IPS-15b (cell line): Measurements from ENCODE around the gene PLCB1.

Experiments used
- H3K27me3 ChIP-seq: one replicate; pipeline ENCODE4 v1.6.1; 2013; ENCODE audit warnings: low read length; ENCODE audit not compliant: control insufficient read depth, insufficient read depth
- H3K36me3 ChIP-seq: one replicate; pipeline ENCODE4 v1.6.1; 2013; ENCODE audit warnings: low read length; ENCODE audit not compliant: control insufficient read depth, insufficient read depth
- H3K4me1 ChIP-seq: one replicate; pipeline ENCODE4 v1.6.1; 2013; ENCODE audit warnings: mild to moderate bottlenecking, low read length; ENCODE audit not compliant: control insufficient read depth, insufficient read depth
- H3K4me3 ChIP-seq: one replicate; pipeline ENCODE4 v1.5.1; 2013; ENCODE audit warnings: low read depth, low read length
- H3K9ac ChIP-seq: one replicate; pipeline ENCODE4 v1.6.1; 2013; ENCODE audit warnings: low read depth, mild to moderate bottlenecking, low read length
- H3K9me3 ChIP-seq: one replicate; pipeline ENCODE4 v1.6.1; 2013; ENCODE audit warnings: mild to moderate bottlenecking, low read length; ENCODE audit not compliant: control insufficient read depth, insufficient read depth

Gene PLCB1

DNA sequence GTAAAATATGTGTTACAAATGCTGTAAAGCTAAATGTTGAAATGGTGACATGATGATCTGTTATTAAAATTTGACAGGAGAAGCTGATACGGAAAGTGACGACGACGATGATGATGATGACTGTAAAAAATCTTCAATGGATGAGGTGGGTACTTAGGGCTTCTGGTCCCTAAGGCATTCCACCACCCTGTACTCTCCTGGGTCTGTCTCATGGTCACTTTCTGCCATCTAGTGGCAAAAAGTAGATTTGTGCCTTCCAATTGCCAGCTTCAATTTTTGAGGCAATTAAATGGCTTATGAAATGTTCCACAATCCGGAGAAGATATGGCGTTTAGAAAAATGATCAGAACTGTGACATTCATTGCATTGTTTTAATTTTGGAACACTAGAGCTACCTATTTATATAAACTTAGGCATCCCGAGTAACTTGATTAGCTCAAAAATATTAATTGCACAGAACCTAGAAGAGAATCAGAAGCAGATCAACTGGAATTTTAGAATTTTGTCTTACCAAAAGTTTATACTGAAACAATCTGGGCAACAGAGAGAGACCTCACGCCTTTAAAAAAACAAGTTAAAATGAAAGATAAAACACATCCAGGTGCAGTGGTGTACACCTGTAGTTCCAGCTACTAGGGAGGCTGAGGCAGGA lies 590.3 kb downstream of the PLCB1 start:
- Histone ChIP-seq H3K4me3 (no peak overlapping the region), H3K27me3 (no peaks in the 10 kb centered on the region), H3K9me3 (no peaks in the 10 kb centered on the region)

DNA sequence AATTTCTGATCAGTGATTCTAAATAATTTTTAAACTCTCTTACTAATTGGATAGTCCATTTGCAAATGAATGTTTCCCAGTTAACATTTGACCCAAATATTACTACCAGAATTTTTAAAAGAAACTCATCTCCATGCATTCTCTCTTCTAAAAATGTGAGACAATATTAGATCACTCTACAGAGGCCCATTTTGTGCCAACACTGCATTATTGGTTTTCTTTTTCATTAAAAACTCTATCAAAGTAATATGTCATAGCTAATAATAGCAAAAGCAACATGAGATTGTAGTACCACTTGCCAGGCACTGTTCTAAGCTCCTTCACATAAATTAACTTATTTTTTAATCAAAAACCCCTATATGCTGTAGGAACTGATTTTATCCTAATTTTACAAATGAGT lies 591.2 kb downstream of the PLCB1 start:
- H3K9ac ChIP-seq: no peak overlapping the region
- no peaks in the 10 kb centered on the region for H3K4me1 ChIP-seq
- H3K4me3 ChIP-seq: no peak overlapping the region
- H3K9me3 ChIP-seq: no peaks in the 10 kb centered on the region
- no peaks in the 10 kb centered on the region for H3K27me3 ChIP-seq
- H3K36me3 ChIP-seq: no peaks in the 10 kb centered on the region

More for the DNA sequence above, 590.3 kb downstream of the PLCB1 start:
- no peak overlapping the region for H3K9ac ChIP-seq
- no peaks in the 10 kb centered on the region for H3K36me3 ChIP-seq
- H3K4me1 ChIP-seq: no peaks in the 10 kb centered on the region

DNA sequence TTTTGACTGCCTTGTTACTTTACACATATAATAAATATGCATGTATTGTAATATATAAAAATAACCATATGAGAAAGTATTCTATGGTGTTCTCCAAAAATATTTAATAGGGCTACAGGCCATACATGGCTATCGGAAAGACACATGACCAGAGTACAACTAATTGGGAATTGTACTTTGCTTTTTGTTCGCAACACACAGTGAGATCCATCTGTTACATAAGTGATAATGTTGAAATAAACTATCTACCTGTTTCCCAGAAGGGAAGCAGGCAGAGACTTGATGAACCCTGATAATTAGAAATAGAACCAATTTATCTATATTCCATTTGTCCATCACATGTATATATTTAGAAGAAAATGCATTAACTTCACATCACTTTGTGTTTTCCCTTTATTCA lies 592.8 kb downstream of the PLCB1 start:
- Histone ChIP-seq H3K9me3 (no peaks in the 10 kb centered on the region), H3K36me3 (no peaks in the 10 kb centered on the region), H3K4me3 (no peak overlapping the region)

DNA sequence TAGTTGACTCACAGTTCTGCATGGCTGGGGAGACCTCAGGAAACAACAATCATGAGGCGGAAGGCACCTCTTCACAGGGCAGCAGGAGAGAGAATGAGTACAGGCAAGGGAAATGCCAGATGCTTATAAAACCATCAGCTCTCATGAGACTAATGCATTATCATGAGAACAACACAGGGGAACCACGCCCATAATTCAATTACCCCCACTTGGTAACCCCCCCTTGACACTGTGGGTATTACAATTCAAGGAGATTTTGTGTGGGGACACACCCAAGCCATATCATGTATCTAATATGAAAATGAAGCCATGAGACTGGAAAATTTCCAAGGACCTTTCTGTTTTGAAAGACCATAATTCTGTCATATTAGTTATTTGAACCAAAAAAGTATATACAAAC lies 594.4 kb downstream of the PLCB1 start:
- H3K36me3 ChIP-seq: no peaks in the 10 kb centered on the region
- H3K9ac ChIP-seq: no peak overlapping the region
- no peaks in the 10 kb centered on the region for H3K27me3 ChIP-seq
- H3K4me3 ChIP-seq: no peak overlapping the region
- H3K9me3 ChIP-seq: no peaks in the 10 kb centered on the region
- H3K4me1 ChIP-seq: no peaks in the 10 kb centered on the region

More for the DNA sequence above, 592.8 kb downstream of the PLCB1 start:
- Histone ChIP-seq H3K9ac (no peak overlapping the region), H3K27me3 (no peaks in the 10 kb centered on the region), H3K4me1 (no peaks in the 10 kb centered on the region)

DNA sequence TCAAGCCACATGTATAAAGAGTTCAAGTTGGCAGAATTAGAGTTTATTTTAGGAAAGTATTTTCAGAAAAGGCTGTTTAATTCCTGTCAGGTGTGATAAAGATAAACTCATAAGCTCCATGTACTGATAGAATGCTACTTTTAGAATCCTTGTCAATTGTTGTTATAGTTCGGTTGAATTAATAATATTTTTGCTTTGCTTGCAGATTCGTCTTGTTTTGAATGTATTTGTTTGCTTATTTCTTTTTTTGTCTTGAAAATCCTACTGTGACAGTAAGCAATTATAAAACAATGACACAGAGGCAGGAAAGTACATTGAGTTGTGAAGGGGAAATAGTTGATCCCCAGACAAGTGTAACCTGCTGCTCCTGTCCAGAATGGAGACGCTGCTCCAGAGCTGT lies 602.9 kb downstream of the PLCB1 start:
- H3K9ac ChIP-seq: no peak overlapping the region
- no peaks in the 10 kb centered on the region for H3K27me3 ChIP-seq
- no peak overlapping the region for H3K4me3 ChIP-seq
- no peaks in the 10 kb centered on the region for H3K36me3 ChIP-seq
- H3K4me1 ChIP-seq: no peaks in the 10 kb centered on the region
- H3K9me3 ChIP-seq: no peaks in the 10 kb centered on the region

DNA sequence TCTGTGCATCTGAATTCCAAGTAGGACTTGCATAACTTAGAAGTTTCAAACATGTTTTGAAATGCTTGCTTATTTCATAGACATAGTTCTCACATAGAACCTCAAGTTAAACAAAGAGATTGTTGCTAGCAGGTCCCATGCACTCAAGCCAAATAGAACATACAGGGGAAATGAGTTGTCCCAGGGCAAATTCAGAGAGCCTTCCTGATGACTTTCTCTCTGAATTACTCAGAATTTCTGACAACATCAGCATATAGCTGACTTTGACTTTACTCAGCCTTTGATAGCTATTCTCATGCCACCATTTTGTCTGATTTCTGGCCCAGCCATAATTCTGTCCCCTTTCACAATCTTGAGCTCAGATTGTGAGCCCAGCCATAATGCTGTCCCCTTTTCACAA lies 603.6 kb downstream of the PLCB1 start:
- Histone ChIP-seq H3K27me3 (no peaks in the 10 kb centered on the region), H3K9ac (no peak overlapping the region), H3K36me3 (no peaks in the 10 kb centered on the region), H3K9me3 (no peaks in the 10 kb centered on the region), H3K4me1 (no peaks in the 10 kb centered on the region), H3K4me3 (no peak overlapping the region)

DNA sequence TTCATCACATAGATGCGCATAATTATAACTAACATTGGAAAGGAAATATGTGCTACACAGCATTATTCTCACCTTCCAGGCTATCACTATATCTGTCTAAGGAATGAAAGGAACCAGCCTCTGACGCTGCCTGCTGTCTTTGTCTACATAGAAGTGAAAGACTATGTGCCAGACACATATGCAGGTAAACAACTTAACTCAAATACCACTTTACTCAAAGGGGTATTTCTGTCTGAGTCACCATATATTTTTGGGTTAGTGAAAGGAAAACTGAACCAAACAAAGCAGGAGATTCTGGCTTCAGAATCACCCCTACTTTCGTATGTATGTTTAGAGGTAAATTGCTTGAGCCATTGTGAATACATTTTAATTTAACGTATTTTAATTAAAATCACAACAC lies 608.2 kb downstream of the PLCB1 start:
- Histone ChIP-seq H3K4me1 (no peaks in the 10 kb centered on the region), H3K27me3 (no peaks in the 10 kb centered on the region), H3K9me3 (no peaks in the 10 kb centered on the region), H3K36me3 (no peaks in the 10 kb centered on the region), H3K9ac (no peak overlapping the region), H3K4me3 (no peak overlapping the region)

DNA sequence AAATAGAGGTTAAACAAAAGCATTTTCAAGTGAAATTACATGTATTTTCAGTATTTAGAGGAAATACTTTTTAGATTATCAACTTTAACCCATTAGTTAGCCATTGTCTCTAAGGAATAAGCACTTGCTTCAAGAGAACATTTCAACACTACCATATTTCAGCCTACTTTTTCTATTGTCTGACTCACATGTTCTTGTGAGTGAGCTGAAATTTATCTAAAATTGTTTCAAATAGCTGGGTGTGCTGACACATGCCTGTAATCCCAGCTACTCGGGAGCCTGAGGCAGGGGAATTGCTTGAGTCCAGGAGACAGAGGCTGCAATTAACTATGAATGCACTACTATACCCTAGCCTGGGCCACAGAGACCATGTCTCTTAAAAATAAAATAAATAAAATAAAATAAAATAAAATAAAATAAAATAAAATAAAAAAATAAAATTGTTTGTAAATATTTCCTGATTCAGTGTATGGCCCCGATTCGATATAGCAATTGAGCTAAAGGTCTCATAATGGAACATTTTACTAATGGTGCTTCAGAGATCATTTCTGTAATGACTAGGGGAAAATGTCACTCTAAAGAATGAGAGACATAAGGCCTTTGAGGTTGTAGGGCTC lies 612.3 kb downstream of the PLCB1 start:
- H3K27me3 ChIP-seq: no peaks in the 10 kb centered on the region
- no peaks in the 10 kb centered on the region for H3K9me3 ChIP-seq
- no peak overlapping the region for H3K9ac ChIP-seq
- no peaks in the 10 kb centered on the region for H3K4me1 ChIP-seq
- no peaks in the 10 kb centered on the region for H3K36me3 ChIP-seq
- no peak overlapping the region for H3K4me3 ChIP-seq

DNA sequence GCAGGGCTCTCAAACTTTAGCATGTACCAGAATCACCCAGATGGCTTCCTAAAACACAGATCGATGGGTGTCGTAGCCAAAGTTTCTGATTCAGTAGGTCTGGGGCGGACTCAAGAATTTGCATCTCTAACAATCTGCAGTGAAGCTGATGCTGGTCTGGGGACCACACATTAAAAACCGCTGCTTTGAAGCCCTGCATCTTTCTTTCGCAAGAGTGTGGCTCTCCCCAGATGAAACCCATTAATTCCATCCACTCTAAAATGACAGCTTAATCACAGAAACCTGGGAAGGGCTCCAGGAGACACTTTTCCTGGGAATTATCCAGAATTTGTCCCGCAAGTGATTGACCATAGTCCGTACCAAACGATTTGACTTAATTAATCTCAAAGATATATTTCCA lies 617.0 kb downstream of the PLCB1 start:
- H3K4me3 ChIP-seq: no peak overlapping the region
- H3K9me3 ChIP-seq: no peaks in the 10 kb centered on the region
- no peaks in the 10 kb centered on the region for H3K27me3 ChIP-seq
- no peaks in the 10 kb centered on the region for H3K4me1 ChIP-seq
- no peaks in the 10 kb centered on the region for H3K36me3 ChIP-seq
- H3K9ac ChIP-seq: no peak overlapping the region

DNA sequence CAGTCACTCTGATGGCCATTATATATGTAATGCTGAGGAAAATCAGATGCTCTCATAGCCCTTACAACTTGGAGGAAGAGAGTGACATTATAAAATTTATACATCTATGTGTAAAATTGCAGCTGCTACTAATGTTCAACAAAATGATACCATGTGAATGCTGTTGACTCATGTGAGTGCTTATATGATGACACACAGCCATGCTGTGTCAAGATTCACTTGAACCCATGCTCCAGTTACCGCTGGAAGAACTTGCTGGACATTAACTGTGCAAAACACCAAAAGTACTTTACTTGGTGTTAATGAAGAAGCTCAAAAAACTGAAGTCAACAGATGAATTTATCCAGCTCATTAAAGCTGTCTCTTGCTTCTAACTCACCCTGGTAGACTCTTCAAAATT lies 617.9 kb downstream of the PLCB1 start:
- no peaks in the 10 kb centered on the region for H3K36me3 ChIP-seq
- H3K4me3 ChIP-seq: no peak overlapping the region
- H3K27me3 ChIP-seq: no peaks in the 10 kb centered on the region
- no peaks in the 10 kb centered on the region for H3K4me1 ChIP-seq
- no peak overlapping the region for H3K9ac ChIP-seq
- H3K9me3 ChIP-seq: no peaks in the 10 kb centered on the region

DNA sequence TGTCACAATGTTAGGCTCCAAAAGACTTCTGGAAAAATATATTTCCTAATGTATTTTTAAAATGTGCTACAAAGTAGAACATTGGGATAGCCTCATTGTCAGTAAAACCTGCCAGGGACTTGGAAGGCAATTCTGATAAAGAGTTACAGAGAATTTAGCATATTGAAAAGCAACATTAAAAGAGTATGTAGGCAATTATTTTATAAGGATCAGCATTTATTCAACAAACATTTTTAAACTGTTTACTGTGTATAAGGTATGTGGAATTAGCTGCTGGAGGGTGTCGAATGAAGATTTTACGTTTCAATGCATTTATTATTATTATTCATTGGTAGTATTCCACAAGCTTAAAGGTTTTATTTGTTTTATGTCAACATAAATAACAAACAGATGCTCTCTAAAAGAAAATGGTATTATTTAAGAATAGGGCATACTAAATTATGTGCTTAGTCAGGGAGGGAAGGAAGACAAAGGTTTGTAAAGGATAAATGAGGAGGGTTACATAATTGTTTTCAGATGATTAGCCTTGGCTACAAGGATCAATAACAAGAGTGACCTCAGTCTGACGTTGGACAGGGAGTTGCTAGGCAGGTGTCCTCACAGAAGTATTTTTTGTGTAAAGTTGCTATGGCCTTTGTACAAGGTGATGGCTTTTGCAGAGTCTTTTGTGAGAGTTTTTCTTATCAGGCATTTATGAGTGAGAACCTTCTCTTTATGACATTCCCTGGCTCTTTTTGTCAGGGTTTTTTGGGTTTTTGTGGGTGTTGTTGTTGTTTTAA lies 623.5 kb downstream of the PLCB1 start:
- Histone ChIP-seq H3K36me3 (no peaks in the 10 kb centered on the region), H3K9me3 (no peaks in the 10 kb centered on the region), H3K27me3 (no peaks in the 10 kb centered on the region), H3K4me3 (no peak overlapping the region), H3K4me1 (no peaks in the 10 kb centered on the region), H3K9ac (no peak overlapping the region)

DNA sequence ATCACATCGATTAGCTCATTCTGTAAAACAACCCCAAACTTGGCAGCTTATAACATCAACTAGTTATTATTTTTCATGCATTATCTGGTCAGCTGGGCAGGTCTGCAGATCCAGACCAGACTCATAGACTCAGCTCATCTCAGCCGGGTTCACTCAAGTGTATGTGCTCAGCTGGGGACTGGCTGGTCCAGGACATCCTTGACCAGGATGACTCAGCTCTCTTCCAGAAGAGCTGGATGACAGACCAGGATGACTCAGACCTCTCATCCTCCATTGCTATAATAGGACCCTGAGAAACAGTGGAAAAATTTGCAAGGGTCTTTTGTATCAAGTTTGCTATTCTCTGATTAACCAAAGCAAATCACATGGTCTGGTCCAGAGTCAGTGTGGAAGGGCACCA lies 624.3 kb downstream of the PLCB1 start:
- no peaks in the 10 kb centered on the region for H3K4me1 ChIP-seq
- H3K9ac ChIP-seq: no peak overlapping the region
- no peaks in the 10 kb centered on the region for H3K36me3 ChIP-seq
- no peak overlapping the region for H3K4me3 ChIP-seq
- no peaks in the 10 kb centered on the region for H3K9me3 ChIP-seq
- no peaks in the 10 kb centered on the region for H3K27me3 ChIP-seq
